Stimulated activated CD8-positive, alpha-beta memory T cell treated with anti-CD3 and anti-CD28 coated beads, Interleukin-12 subunit alpha, Interleukin-12 subunit beta, amount 100 ng/mL, for 1 hour (primary cell): Measurements from ENCODE around the gene DMD.
"Not testable (repeated sequence)": the region's sequence is repeated elsewhere in the genome, so short reads cannot be mapped to it uniquely, and the experiment has no call there.

Source experiments
- DNase-seq: peaks from one replicate; pipeline ENCODE4 v3.0.0-alpha.2; 2020; ENCODE audit warnings: low read depth

DMD gene

DNA sequence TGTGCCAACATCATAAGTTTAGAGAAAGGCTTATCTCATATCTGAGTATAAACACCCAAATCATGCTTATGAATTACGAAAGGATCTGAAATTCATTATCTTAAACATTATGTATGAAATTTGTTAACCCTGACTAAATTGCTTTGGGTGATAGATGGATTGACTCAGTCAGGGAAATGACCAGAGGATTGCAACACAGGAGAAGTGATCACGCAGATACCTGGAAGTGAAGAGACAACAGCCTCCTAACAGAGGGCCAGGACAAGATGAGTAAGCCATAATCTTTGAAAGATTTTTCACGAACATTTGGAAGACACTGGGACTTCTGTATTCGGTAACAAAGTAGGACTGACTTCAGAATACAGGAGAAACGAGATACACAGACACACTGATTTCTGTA lies 363.4 kb downstream of the DMD start:
- no peak for DNase-seq

DNA sequence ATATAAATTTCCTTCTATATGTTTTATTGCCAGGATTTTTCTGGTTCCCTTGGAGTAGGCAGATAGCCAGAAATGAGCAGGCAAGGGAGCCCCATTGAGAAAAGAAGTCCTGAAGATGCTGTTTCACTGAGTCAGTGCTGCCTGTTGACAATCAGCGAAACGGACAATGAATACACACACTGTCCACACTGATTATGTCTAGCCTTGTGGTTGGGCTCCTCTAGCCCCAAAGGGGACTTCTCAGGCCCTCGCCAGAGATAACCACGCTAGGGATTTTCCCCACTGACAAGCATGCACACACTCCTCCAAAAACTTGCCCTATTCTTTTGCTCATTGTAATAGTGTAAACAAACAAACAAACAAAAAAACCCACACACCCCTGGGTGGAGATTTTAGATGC lies 369.3 kb downstream of the DMD start:
- no peak for DNase-seq

- no peak for DNase-seq
Observed at GRCh38 chrX:32839781-32840180, 371.6 kb downstream of the DMD start.

- DNase-seq = no peak
Observed at GRCh38 chrX:32825009-32825408, 386.3 kb downstream of the DMD start.

- DNase-seq = no peak
Observed at GRCh38 chrX:32804034-32804433, 407.3 kb downstream of the DMD start.

DNA sequence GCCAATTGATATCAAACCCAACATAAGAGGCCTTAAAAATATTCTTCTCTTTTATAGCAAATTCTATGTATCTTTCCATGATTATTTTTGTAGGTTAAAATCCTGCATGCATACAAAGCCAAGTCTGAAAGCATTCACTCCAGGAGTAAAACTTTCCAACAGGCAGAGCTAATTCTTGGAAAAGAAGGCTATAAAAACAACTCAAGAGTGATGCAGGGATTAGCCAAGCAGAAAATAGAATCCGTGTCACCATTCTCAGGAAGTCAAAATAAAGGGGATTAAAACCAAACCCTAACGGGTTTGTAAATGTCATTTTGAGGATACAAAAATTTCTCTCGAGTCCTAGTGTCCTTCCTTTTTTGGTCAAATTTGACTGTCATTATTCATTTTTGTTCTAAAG lies 412.4 kb downstream of the DMD start:
- no peak for DNase-seq

GRCh38 chrX:32788936-32789335 lies 422.4 kb downstream of the DMD start:
- DNase-seq = no peak

- no peak for DNase-seq
Observed at GRCh38 chrX:32780109-32780508, 431.2 kb downstream of the DMD start.

DNA sequence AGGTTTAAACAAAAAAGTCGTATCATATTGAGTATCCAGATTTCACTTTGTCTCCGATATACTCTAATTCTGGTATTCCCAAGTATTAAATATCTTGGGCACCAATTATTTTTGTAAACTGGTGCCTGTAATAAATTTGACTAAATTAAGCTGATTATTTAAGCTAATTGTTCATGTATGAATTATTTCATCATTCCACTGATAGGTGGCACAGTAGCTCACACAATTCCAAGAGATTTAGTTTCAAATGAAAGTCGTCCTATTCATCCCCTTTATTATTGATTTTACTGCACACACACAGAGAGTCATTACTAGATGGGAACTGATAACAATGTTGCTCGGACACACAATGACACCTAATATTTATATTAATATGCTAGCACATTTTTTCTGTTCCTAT lies 432.4 kb downstream of the DMD start:
- no peak for DNase-seq

- no peak for DNase-seq
Observed at GRCh38 chrX:32774966-32775365, 436.4 kb downstream of the DMD start.

GRCh38 chrX:32749070-32749469 lies 462.3 kb downstream of the DMD start:
- DNase-seq = no peak

GRCh38 chrX:32745323-32745722 lies 466.0 kb downstream of the DMD start:
- DNase-seq = no peak

DNA sequence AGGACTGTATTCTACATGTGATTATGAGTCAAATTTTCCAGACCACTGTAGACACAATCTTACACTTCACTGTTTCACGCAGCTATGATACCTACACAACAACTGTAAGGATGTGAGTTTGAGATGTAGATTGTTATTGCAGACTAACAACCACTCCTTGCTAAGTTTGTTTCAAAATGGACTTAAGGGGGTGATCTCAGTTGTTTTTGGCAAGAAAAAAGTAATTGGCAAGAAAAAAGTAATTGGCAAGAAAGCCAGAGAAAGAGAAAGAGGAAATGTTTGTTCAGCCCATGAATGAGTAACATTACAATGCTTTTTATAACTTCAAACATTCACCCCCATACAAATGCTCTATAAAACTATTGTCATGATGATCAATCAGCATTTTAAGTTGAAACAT lies 466.4 kb downstream of the DMD start:
- DNase-seq = no peak

- DNase-seq = no peak
Observed at GRCh38 chrX:32741910-32742309, 469.4 kb downstream of the DMD start.

DNA sequence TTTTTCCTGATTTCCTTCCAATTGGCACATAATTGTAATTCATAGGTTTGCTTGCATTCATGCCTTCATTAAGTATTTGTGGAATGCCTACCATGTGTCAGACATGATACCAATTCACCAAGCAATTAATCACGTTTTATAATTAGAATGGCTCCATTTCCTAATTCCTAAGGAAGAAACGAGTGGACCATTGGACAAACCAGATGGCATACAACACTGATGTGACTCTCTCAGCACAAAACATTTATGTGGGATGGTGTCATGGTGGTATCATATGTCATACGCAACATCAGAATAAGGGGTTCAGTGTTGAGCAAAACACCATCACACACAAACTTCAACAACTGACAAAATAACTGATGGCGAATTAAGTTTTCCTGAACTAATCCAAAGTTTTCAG lies 502.8 kb downstream of the DMD start:
- no peak for DNase-seq

GRCh38 chrX:32705385-32705784 lies 506.0 kb downstream of the DMD start:
- DNase-seq = not testable (repeated sequence)

DNA sequence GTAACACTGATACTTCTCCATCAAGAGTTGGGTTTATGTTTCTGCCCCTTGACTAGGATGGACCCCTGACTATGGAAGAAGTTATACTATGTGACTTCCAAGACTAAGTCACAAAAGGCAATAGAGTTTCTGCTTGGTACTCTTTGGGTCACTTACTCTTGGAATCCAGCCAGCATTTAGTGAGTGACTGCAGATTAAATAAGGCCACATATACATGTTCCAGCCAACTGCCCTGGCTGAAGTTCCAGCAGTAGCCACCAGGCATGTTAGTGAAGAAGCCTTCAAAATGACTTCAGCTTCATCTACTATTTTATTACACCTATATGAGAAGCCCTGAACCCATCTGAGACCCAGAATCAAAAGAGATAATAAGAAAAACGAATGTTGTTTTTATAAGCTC lies 524.0 kb downstream of the DMD start:
- DNase-seq = no peak

- no peak for DNase-seq
Observed at GRCh38 chrX:32678487-32678886, 532.9 kb downstream of the DMD start.

- DNase-seq = no peak
Observed at GRCh38 chrX:32673193-32673592, 538.2 kb downstream of the DMD start.

GRCh38 chrX:32662516-32662915 lies 548.8 kb downstream of the DMD start:
- DNase-seq = no peak

DNA sequence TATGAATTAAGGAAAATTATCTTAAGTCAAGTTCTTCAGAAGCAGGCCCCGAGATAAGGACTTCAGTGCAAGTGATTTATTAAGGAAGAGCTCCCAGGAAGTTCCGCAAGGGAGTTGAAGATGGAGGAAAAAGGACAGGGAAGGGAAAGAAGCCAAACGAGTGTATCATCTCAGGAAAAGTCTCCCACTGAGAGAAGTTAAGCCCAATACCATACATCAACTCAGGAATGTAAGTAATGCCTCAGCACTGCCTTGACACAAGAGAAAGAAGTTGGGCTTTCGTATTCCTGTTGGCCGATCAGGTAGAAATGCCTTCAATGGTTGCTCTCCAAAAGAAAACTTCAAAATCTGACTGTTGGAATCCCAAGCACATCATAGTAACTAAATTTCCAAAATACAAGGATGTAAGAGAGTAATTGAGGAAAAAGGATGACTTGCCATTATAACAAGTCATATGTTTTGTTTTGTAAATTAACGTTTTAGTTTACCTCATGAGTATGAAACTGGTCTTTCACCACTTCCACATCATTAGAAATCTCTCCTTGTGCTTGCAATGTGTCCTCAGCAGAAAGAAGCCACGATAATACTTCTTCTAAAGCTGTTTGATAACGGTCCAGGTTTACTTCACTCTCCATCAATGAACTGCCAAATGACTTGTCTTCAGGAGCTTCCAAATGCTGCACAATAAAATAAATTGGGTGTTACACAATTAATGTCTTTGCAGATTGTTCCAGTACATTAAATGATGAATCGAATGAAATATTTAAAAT lies 566.7 kb downstream of the DMD start:
- no peak for DNase-seq

- DNase-seq = no peak
Observed at GRCh38 chrX:32642283-32642682, 569.1 kb downstream of the DMD start.

GRCh38 chrX:32618154-32618553 lies 593.2 kb downstream of the DMD start:
- DNase-seq = no peak

- DNase-seq = no peak
Observed at GRCh38 chrX:32614707-32615106, 596.6 kb downstream of the DMD start.

DNA sequence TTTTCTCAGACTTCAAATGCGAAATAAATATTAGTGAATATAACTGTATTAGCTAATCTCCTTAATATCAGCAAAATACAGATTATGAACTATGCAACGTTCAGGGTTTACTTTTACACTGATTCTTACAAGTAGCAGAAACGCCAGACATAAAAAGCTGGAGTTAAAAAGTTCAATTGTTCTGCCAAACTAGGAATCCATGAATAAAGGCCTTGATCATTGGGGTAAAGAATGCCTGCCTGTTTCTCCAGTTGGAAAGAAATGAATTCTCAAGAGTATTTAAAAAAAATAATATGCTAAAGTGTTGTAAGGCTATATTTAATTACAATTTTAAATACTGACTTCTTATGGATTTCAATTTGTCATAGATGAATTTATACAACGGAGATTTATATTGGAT lies 612.2 kb downstream of the DMD start:
- DNase-seq = no peak
